GM19372 (cell line): ENCODE measurements around the gene CASP1.

Experiments used
- ATAC-seq: cut with Tn5 transposase; IDR thresholded peaks from one replicate; pipeline ENCODE4 v1.9.1; 2021; ENCODE audit warnings: mild to moderate bottlenecking, low read depth, moderate library complexity; ENCODE audit not compliant: unreplicated experiment

The CASP1 gene

GRCh38 chr11:105046898-105047579 lies 12.1 kb upstream of the CASP1 start:
- no peak for ATAC-seq

- ATAC-seq = no peak
Observed at GRCh38 chr11:105045676-105046296, 10.8 kb upstream of the CASP1 start.

- peak; percentile 99 for ATAC-seq
Observed at GRCh38 chr11:105044557-105045524, 9.9 kb upstream of the CASP1 start, which contains the start of gene CARD16. CARD16 (minus strand) TSS chr11:105045335; CDS start chr11:105045297, 38 bp downstream.

- no peak for ATAC-seq
Observed at GRCh38 chr11:105042178-105042577, 7.2 kb upstream of the CASP1 start.

- no peak for ATAC-seq
Observed at GRCh38 chr11:105040703-105041102, 5.8 kb upstream of the CASP1 start.

- ATAC-seq = peak; percentile 3
Observed at GRCh38 chr11:105034388-105034787, 556 bp downstream of the CASP1 start.

GRCh38 chr11:105033781-105034180 lies 1.2 kb downstream of the CASP1 start:
- ATAC-seq = no peak

GRCh38 chr11:105033343-105033742 lies 1.6 kb downstream of the CASP1 start:
- ATAC-seq = no peak

- no peak for ATAC-seq
Observed at GRCh38 chr11:105032495-105032894, 2.4 kb downstream of the CASP1 start.

GRCh38 chr11:105027678-105028077 lies 7.3 kb downstream of the CASP1 start:
- no peak for ATAC-seq

- ATAC-seq = no peak
Observed at GRCh38 chr11:105024394-105024793, 10.6 kb downstream of the CASP1 start.

- no peak for ATAC-seq
Observed at GRCh38 chr11:105023003-105023402, 11.9 kb downstream of the CASP1 start, which contains the start of gene CASP5. CASP5 (minus strand) TSS chr11:105023168; CDS start chr11:105023136, 32 bp downstream.

GRCh38 chr11:105022527-105022926 lies 12.4 kb downstream of the CASP1 start:
- ATAC-seq = no peak

- no peak for ATAC-seq
Observed at GRCh38 chr11:105007463-105007862, 27.5 kb downstream of the CASP1 start.

GRCh38 chr11:105005451-105005845 lies 29.5 kb downstream of the CASP1 start:
- no peak for ATAC-seq

- no peak for ATAC-seq
Observed at GRCh38 chr11:105004021-105004420, 30.9 kb downstream of the CASP1 start.

GRCh38 chr11:105003151-105003550 lies 31.8 kb downstream of the CASP1 start:
- no peak for ATAC-seq

- ATAC-seq = peak; percentile 92
Observed at GRCh38 chr11:105000797-105001196, 34.1 kb downstream of the CASP1 start.

GRCh38 chr11:105000167-105000566 lies 34.8 kb downstream of the CASP1 start:
- ATAC-seq = peak; percentile 25

GRCh38 chr11:104999721-105000120 lies 35.2 kb downstream of the CASP1 start:
- no peak for ATAC-seq

GRCh38 chr11:104997288-104997687 lies 37.7 kb downstream of the CASP1 start:
- ATAC-seq = no peak
